ENCODE measurements around the gene NUP43.
"Not testable (repeated sequence)": the region's sequence is repeated elsewhere in the genome, so short reads cannot be mapped to it uniquely, and the experiment has no call there.

The NUP43 gene

GRCh38 chr6:149749082-149749593 is 2.8 kb upstream of the NUP43 start:
- not testable (repeated sequence) for DNase-seq (ENCODE audit: low spot score)

- not testable (repeated sequence) for DNase-seq (ENCODE audit: low spot score)
Observed at GRCh38 chr6:149745252-149745651, 1.1 kb downstream of the NUP43 start.

- no peak for DNase-seq (ENCODE audit: low spot score)
Observed at GRCh38 chr6:149734915-149735314, 11.4 kb downstream of the NUP43 start.

GRCh38 chr6:149733089-149733720 is 13.1 kb downstream of the NUP43 start:
- no peak for DNase-seq (ENCODE audit: low spot score)

- no peak for DNase-seq (ENCODE audit: low spot score)
Observed at GRCh38 chr6:149729824-149730223, 16.5 kb downstream of the NUP43 start.

GRCh38 chr6:149728499-149729234 is 17.7 kb downstream of the NUP43 start:
- no peak for DNase-seq (ENCODE audit: low spot score)

- no peak for DNase-seq (ENCODE audit: low spot score)
Observed at GRCh38 chr6:149727793-149728498, 18.4 kb downstream of the NUP43 start.

GRCh38 chr6:149725785-149726184 is 20.5 kb downstream of the NUP43 start:
- no peak for DNase-seq (ENCODE audit: low spot score)

GRCh38 chr6:149723771-149724417 is 22.4 kb downstream of the NUP43 start:
- DNase-seq (ENCODE audit: low spot score): peak; percentile 70

GRCh38 chr6:149723262-149723661 is 23.1 kb downstream of the NUP43 start:
- DNase-seq (ENCODE audit: low spot score): no peak

GRCh38 chr6:149719531-149719930 is 26.8 kb downstream of the NUP43 start:
- DNase-seq (ENCODE audit: low spot score): no peak

GRCh38 chr6:149717588-149718458 is 28.5 kb downstream of the NUP43 start, which contains the start of gene LATS1:
TSS of gene LATS1 (minus strand) at chr6:149718101. CDS start at chr6:149702126, 15,975 bp downstream.
- peak; percentile 94 for DNase-seq (ENCODE audit: low spot score)

- no peak for DNase-seq (ENCODE audit: low spot score)
Observed at GRCh38 chr6:149717255-149717587, 29.1 kb downstream of the NUP43 start.

- DNase-seq (ENCODE audit: low spot score): no peak
Observed at GRCh38 chr6:149716181-149716963, 30.0 kb downstream of the NUP43 start.

- no peak for DNase-seq (ENCODE audit: low spot score)
Observed at GRCh38 chr6:149714442-149714841, 31.9 kb downstream of the NUP43 start.

GRCh38 chr6:149711711-149712110 is 34.6 kb downstream of the NUP43 start:
- DNase-seq (ENCODE audit: low spot score): no peak

- DNase-seq (ENCODE audit: low spot score): no peak
Observed at GRCh38 chr6:149701714-149702113, 44.6 kb downstream of the NUP43 start.

- no peak for DNase-seq (ENCODE audit: low spot score)
Observed at GRCh38 chr6:149699150-149699549, 47.2 kb downstream of the NUP43 start.

- DNase-seq (ENCODE audit: low spot score): no peak
Observed at GRCh38 chr6:149698175-149698574, 48.2 kb downstream of the NUP43 start.

GRCh38 chr6:149696901-149697300 is 49.4 kb downstream of the NUP43 start:
- DNase-seq (ENCODE audit: low spot score): no peak

GRCh38 chr6:149694921-149695320 is 51.4 kb downstream of the NUP43 start:
- DNase-seq (ENCODE audit: low spot score): peak; percentile 54

All from D341Med (cell line).